CD4-positive, alpha-beta T cell treated with Interleukin-2 at 100 ng/mL for 4 hours (primary cell): Measurements from ENCODE around the gene DDX6.
A peak's percentile ranks its signal among the peaks of the same experiment; 100 is the strongest.
"Not testable (repeated sequence)": the region's sequence is repeated elsewhere in the genome, so short reads cannot be mapped to it uniquely, and the experiment has no call there.

Source experiments
- DNase-seq: peaks from one replicate; pipeline ENCODE4 v3.0.0-alpha.2; 2020; ENCODE audit warnings: low spot score

DDX6 gene

GRCh38 chr11:118791111-118791960, at the start of gene DDX6:
Gene DDX6, minus strand, starts transcription at chr11:118791164. Its CDS starts 4,913 bp downstream, at chr11:118786251.
- peak; percentile 87 for DNase-seq

GRCh38 chr11:118838905-118839553, 48.1 kb upstream of the DDX6 start:
- DNase-seq: no peak

- DNase-seq: no peak
Observed at GRCh38 chr11:118837868-118838267, 46.9 kb upstream of the DDX6 start.

GRCh38 chr11:118834427-118835028, 43.6 kb upstream of the DDX6 start:
- DNase-seq: peak; percentile 21

GRCh38 chr11:118827118-118827517, 36.2 kb upstream of the DDX6 start:
- DNase-seq: no peak

- DNase-seq: not testable (repeated sequence)
Observed at GRCh38 chr11:118822936-118823510, 32.1 kb upstream of the DDX6 start.

GRCh38 chr11:118820412-118821357, 29.7 kb upstream of the DDX6 start:
- peak; percentile 23 for DNase-seq

GRCh38 chr11:118820025-118820379, 29.0 kb upstream of the DDX6 start:
- not testable (repeated sequence) for DNase-seq

GRCh38 chr11:118819334-118820024, 28.5 kb upstream of the DDX6 start:
- DNase-seq: no peak

GRCh38 chr11:118818130-118818529, 27.2 kb upstream of the DDX6 start:
- DNase-seq: no peak

GRCh38 chr11:118813551-118813950, 22.6 kb upstream of the DDX6 start:
- DNase-seq: no peak

GRCh38 chr11:118812485-118812884, 21.5 kb upstream of the DDX6 start:
- DNase-seq: no peak

- DNase-seq: no peak
Observed at GRCh38 chr11:118807800-118808778, 17.1 kb upstream of the DDX6 start.

GRCh38 chr11:118806400-118806799, 15.4 kb upstream of the DDX6 start:
- no peak for DNase-seq

- DNase-seq: no peak
Observed at GRCh38 chr11:118804094-118804493, 13.1 kb upstream of the DDX6 start.

GRCh38 chr11:118799372-118799771, 8.4 kb upstream of the DDX6 start:
- no peak for DNase-seq

- no peak for DNase-seq
Observed at GRCh38 chr11:118797510-118797909, 6.5 kb upstream of the DDX6 start.

- DNase-seq: peak; percentile 82
Observed at GRCh38 chr11:118792570-118793124, 1.7 kb upstream of the DDX6 start.

- peak; percentile 22 for DNase-seq
Observed at GRCh38 chr11:118791961-118792569, 1.1 kb upstream of the DDX6 start.
